Lung (tissue), 12 donors: Measurements from ENCODE around the gene PSMD13. TPM values are rescaled to one million over a fixed set of nuclear protein-coding genes. Genes with fewer than 3 reads are reported as not detected.

Experiments used
- ATAC-seq: fragments of 200-7000 bp; cut with Tn5 transposase; one replicate; pipeline ENCODE4 v1.9.1; 2020; ENCODE audit warnings: moderate number of reproducible peaks; ENCODE audit not compliant: insufficient read depth, low FRiP score
- DNase-seq, 3 donors: peaks; one replicate each; pipeline ENCODE4 v3.0.0-alpha.2; 2013 to 2017
- H3K27ac ChIP-seq, 2 donors: one replicate each; pipeline ENCODE4 v1.5.1; 2013; ENCODE audit warnings: mild to moderate bottlenecking in 2 of 2, moderate library complexity in 2 of 2, control low read depth in 1 of 2, inconsistent platforms in 1 of 2, low read depth in 1 of 2, low read length in 1 of 2
- H3K27me3 ChIP-seq, 3 donors: one replicate each; pipeline ENCODE4 v1.5.1; 2013; ENCODE audit warnings: low read length in 2 of 3; ENCODE audit not compliant: control insufficient read depth in 3 of 3, insufficient read depth in 3 of 3
- H3K36me3 ChIP-seq, 4 donors: one replicate each; pipeline ENCODE4 v1.5.1; 2013; ENCODE audit warnings: low read length in 4 of 4, mild to moderate bottlenecking in 1 of 4, moderate library complexity in 1 of 4; ENCODE audit not compliant: control insufficient read depth in 4 of 4, insufficient read depth in 4 of 4
- H3K4me1 ChIP-seq, 5 donors: one replicate each; pipeline ENCODE4 v1.5.1; 2013; ENCODE audit warnings: low read length in 5 of 5, mild to moderate bottlenecking in 2 of 5, moderate library complexity in 1 of 5; ENCODE audit not compliant: control insufficient read depth in 5 of 5, insufficient read depth in 5 of 5
- H3K4me3 ChIP-seq: one replicate; pipeline ENCODE4 v1.5.1; 2013; ENCODE audit warnings: mild to moderate bottlenecking, control low read depth, moderate library complexity
- H3K9ac ChIP-seq, 2 donors: one replicate each; pipeline ENCODE4 v1.5.1; 2013; ENCODE audit warnings: low read length in 2 of 2, control low read depth in 1 of 2; ENCODE audit not compliant: insufficient read depth in 1 of 2
- H3K9me3 ChIP-seq, 4 donors: one replicate each; pipeline ENCODE4 v1.5.1; 2013; ENCODE audit warnings: low read length in 3 of 4, mild to moderate bottlenecking in 1 of 4, moderate library complexity in 1 of 4; ENCODE audit not compliant: control insufficient read depth in 4 of 4, insufficient read depth in 3 of 4
- WGBS, 2 donors: extraction: QIAGEN DNeasy Blood & Tissue Kit; methylation state at CpG; one replicate each; pipeline ENCODE4 v1.1.7; 2013; 5-methylcytosine and 5-hydroxymethylcytosine counted together
- polyA plus RNA-seq, 2 donors: library from polyadenylated mRNA; stranded (reverse); fragments of 200-250 nt; gene quantifications; one replicate each; pipeline ENCODE4 v1.2.1, GENCODE V29; 2013
- total RNA-seq, 2 donors: library from RNA; depleted of rRNA in 1 of 2; stranded (reverse); fragments of >200 nt in 1 of 2; gene quantifications; one replicate each; pipeline ENCODE4 v1.2.1, GENCODE V29; 2014 to 2021
- TF ChIP-seq, protein P1 (sequence below): IDR thresholded peaks from 2 replicates; pipeline ENCODE4 v1.5.1; 2012; ENCODE audit warnings: mild to moderate bottlenecking; ENCODE audit errors: control extremely low read depth, extremely low read depth
- donor health status: control.
- donor health status: control.
- donor health status: Bipolar disorder and iron deficiency.
- donor health status: healthy.
- donor health status: DM: yes; HTN: yes; CAD: no.

The PSMD13 gene
- total and polyA plus RNA-seq, 4 donors: 75.2 to 184 (median 145) TPM

DNA sequence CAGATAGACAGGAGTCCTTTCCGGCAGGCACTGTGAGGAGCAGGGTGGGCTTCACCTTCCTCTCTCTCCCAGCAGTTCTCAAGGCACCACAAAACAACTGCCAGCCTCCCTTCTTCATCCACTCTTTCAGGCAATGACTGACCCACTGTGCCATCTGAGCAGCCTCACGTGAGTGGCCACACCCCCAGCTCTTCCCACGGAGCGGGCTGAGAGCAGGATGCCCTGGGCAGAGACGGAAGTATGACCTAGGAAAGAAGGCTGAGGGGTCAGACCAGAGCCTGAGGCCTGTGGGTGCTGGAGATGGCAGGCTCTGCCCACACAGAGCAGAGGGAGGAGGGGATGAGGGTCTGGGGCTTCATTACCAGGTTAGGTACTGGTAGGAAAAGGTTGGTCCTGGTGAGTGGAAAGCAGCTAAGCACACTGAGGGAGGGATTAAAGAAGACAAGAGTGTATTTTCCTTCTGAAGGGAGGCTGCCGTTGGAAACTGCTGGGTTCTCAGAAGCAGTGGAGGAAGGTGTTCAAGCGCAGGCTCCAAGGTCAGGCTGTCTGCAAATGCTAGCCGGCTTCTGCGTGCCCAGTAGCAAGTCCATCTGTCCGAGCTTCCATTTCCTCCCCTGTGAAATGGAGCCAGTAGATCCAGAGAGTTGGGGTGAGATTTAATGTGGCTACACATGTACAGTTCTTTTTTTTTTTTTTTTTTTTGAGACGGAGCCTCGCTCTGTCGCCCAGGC lies 46.0 kb downstream of the PSMD13 start:
- ATAC-seq (no peak), DNase-seq (no peak)
- no peak overlapping the region for H3K4me3 ChIP-seq
- H3K27me3 ChIP-seq: peaks cover 0 to 61% (median 39%) of the 10 kb centered on the region in 3 donors
- TF ChIP-seq, protein P1, sequence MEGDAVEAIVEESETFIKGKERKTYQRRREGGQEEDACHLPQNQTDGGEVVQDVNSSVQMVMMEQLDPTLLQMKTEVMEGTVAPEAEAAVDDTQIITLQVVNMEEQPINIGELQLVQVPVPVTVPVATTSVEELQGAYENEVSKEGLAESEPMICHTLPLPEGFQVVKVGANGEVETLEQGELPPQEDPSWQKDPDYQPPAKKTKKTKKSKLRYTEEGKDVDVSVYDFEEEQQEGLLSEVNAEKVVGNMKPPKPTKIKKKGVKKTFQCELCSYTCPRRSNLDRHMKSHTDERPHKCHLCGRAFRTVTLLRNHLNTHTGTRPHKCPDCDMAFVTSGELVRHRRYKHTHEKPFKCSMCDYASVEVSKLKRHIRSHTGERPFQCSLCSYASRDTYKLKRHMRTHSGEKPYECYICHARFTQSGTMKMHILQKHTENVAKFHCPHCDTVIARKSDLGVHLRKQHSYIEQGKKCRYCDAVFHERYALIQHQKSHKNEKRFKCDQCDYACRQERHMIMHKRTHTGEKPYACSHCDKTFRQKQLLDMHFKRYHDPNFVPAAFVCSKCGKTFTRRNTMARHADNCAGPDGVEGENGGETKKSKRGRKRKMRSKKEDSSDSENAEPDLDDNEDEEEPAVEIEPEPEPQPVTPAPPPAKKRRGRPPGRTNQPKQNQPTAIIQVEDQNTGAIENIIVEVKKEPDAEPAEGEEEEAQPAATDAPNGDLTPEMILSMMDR: no peak
- H3K36me3 ChIP-seq: no peaks in the 10 kb centered on the region
- no peaks in the 10 kb centered on the region for H3K9me3 ChIP-seq
- H3K4me1 ChIP-seq: peaks cover 0 to 15% (median 0%) of the 10 kb centered on the region in 5 donors
- H3K27ac ChIP-seq: no peak overlapping the region
- 61 to 70% methylated on average over 10 to 12 of the region's 13 CpGs for WGBS, 2 donors
- H3K9ac ChIP-seq: no peak overlapping the region

DNA sequence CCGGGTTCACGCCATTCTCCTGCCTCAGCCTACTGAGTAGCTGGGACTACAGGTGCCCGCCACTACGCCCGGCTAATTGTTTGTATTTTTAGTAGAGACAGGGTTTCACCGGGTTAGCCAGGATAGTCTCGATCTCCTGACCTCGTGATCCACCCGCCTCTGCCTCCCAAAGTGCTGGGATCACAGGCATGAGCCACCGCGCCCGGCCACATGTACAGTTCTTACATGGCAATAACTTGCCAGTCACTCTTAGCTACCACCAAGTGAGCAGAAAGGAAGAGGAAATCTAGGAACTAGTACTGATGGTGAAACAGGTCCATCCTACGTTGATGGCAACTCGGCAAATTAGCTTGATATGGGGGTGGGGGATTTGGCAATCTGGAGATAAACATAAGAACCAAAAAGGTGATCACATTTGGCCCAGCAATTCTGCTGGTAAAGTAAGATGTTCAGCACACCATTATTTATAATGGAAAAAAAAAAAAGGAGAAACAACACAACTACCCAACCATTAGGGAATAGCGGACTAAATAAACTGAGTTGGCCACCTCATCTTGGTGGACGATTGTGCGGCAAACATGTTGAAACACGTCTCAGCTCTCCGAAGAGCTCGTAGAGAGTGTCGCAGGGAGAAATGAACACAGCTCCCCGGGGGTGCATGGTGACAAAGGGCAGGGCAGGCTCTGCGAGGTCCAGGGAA lies 46.8 kb downstream of the PSMD13 start:
- Histone ChIP-seq H3K4me1 (peaks cover 0 to 18% (median 0%) of the 10 kb centered on the region in 5 donors), H3K27me3 (peaks cover 0 to 59% (median 39%) of the 10 kb centered on the region in 3 donors), H3K27ac (no peak overlapping the region), H3K36me3 (no peaks in the 10 kb centered on the region), H3K4me3 (no peak overlapping the region), H3K9me3 (no peaks in the 10 kb centered on the region), H3K9ac (no peak overlapping the region)
- TF ChIP-seq, protein P1: no peak
- DNase-seq (no peak), ATAC-seq (no peak)
- 83% methylated on average over 21 to 23 of the region's 23 CpGs for WGBS, 2 donors

DNA sequence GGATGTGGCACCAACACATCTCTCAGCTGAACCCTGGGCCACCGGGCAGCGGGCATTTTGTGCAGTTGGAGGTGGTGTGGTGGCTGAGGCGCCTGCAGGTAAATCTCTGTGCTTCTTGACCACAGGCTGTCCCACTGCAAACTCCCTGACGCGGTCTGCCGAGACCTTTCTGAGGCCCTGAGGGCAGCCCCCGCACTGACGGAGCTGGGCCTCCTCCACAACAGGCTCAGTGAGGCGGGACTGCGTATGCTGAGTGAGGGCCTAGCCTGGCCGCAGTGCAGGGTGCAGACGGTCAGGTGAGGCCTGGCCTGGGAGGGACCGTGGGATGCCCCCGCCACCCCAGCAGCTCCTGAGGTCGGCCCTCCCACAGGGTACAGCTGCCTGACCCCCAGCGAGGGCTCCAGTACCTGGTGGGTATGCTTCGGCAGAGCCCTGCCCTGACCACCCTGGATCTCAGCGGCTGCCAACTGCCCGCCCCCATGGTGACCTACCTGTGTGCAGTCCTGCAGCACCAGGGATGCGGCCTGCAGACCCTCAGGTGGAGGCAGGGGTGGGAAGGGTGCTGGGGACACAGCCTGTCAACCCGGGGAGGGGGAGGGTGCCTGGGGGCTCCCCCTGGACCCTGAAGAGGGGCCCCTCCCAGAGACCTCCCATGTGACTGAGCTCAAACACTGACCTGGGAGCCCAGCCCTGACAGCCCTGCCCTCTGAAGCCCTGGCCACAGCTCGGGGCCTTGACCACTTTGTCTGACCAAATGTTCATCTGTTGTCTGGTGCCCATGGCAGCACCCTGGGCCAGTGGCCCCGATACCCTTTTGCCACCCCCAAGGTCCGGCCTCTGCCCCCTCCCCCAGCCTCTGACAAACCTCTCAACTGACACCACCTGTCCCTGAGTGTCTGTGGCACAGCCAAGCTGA lies 47.6 kb downstream of the PSMD13 start:
- Histone ChIP-seq H3K27me3 (peaks cover 0 to 55% (median 39%) of the 10 kb centered on the region in 3 donors), H3K4me3 (no peak overlapping the region)
- WGBS, 2 donors: 89 to 91% methylated on average over 24 of the region's 24 CpGs

More for the DNA sequence above, 47.6 kb downstream of the PSMD13 start:
- ATAC-seq: no peak
- H3K27ac ChIP-seq: no peak overlapping the region
- no peaks in the 10 kb centered on the region for H3K36me3 ChIP-seq
- H3K4me1 ChIP-seq: peaks cover 0 to 18% (median 0%) of the 10 kb centered on the region in 5 donors
- TF ChIP-seq, protein P1: no peak
- no peaks in the 10 kb centered on the region for H3K9me3 ChIP-seq
- no peak for DNase-seq
- H3K9ac ChIP-seq: no peak overlapping the region
